Neural cell (in vitro differentiated cells): ENCODE results near the gene AIFM2. TPM values are rescaled to one million over a fixed set of nuclear protein-coding genes. Genes with fewer than 3 reads are reported as not detected.

Source experiments
- H2AFZ ChIP-seq: fragments of 200-600, 300-800 bp; sonication (generic), shearing (Covaris generic); 2 replicates; pipeline ENCODE4 v1.6.0; 2014; ENCODE audit warnings: low read depth, mild to moderate bottlenecking, antibody characterized with exemption, low read length, moderate library complexity
- H3F3A ChIP-seq: fragments of 200-600 bp; shearing (Covaris generic); 2 replicates; pipeline ENCODE4 v1.6.1; 2016; ENCODE audit warnings: mild to moderate bottlenecking, moderate library complexity, mixed read lengths, antibody characterized with exemption, low read length; ENCODE audit not compliant: insufficient read depth, poor library complexity, severe bottlenecking
- H3K27ac ChIP-seq: fragments of 200-600, 300-800 bp; sonication (generic), shearing (Covaris generic); 2 replicates; pipeline ENCODE4 v1.5.1; 2014; ENCODE audit warnings: mild to moderate bottlenecking, low read length, moderate library complexity
- H3K27me3 ChIP-seq: fragments of 300-800, 200-600 bp; sonication (generic), shearing (Covaris generic); 2 replicates; pipeline ENCODE4 v1.6.0; 2014; ENCODE audit warnings: mild to moderate bottlenecking, low read depth, low read length, moderate library complexity; ENCODE audit not compliant: insufficient read depth
- H3K36me3 ChIP-seq: fragments of 300-800, 200-600 bp; sonication (generic), shearing (Covaris generic); 2 replicates; pipeline ENCODE4 v1.5.1; 2014; ENCODE audit warnings: mild to moderate bottlenecking, antibody characterized with exemption, low read length, moderate library complexity; ENCODE audit not compliant: insufficient read depth
- H3K4me2 ChIP-seq: fragments of 300-800, 200-600 bp; sonication (generic), shearing (Covaris generic); 2 replicates; pipeline ENCODE4 v1.6.0; 2014; ENCODE audit warnings: mild to moderate bottlenecking, low read length
- H3K4me3 ChIP-seq: fragments of 300-800, 200-600 bp; sonication (generic), shearing (Covaris generic); 2 replicates; pipeline ENCODE4 v1.5.1; 2014; ENCODE audit warnings: mild to moderate bottlenecking, low read length, moderate library complexity
- H3K79me2 ChIP-seq: fragments of 200-600 bp; shearing (Covaris generic); replicated peaks from 2 replicates; pipeline ENCODE4 v1.6.0; 2014; ENCODE audit warnings: mild to moderate bottlenecking, low read length, moderate library complexity; ENCODE audit not compliant: insufficient read depth
- H3K9ac ChIP-seq: fragments of 300-800, 200-600 bp; sonication (generic), shearing (Covaris generic); 2 replicates; pipeline ENCODE4 v1.6.1; 2016; ENCODE audit warnings: mild to moderate bottlenecking, low read length, mixed read lengths
- H3K9me2 ChIP-seq: fragments of 200-600 bp; shearing (Covaris generic); 2 replicates; pipeline ENCODE4 v1.6.1; 2016; ENCODE audit warnings: mild to moderate bottlenecking, low read length, mixed read lengths; ENCODE audit not compliant: insufficient read depth
- H3K9me3 ChIP-seq: fragments of 200-600, 300-800 bp; sonication (generic), shearing (Covaris generic); 2 replicates; pipeline ENCODE4 v1.6.1; 2016; ENCODE audit warnings: mild to moderate bottlenecking, mixed run types, low read length, moderate library complexity, mixed read lengths
- H4K20me1 ChIP-seq: fragments of 200-600 bp; shearing (Covaris generic); 2 replicates; pipeline ENCODE4 v1.6.1; 2016; ENCODE audit warnings: mild to moderate bottlenecking, mixed run types; ENCODE audit not compliant: insufficient read depth
- EP300 ChIP-seq: fragments of 450-650 bp; conservative IDR thresholded peaks from 2 replicates; pipeline ENCODE4 v1.6.1; 2014; ENCODE audit warnings: antibody characterized with exemption, mild to moderate bottlenecking, moderate library complexity; ENCODE audit not compliant: poor library complexity, severe bottlenecking
- EZH2 ChIP-seq: fragments of 200-600, 300-800 bp; shearing (Covaris generic), sonication (generic); IDR thresholded peaks from 2 replicates; pipeline ENCODE4 v1.6.1; 2014; ENCODE audit warnings: antibody characterized with exemption, low read length, borderline replicate concordance, mild to moderate bottlenecking; ENCODE audit not compliant: insufficient read depth, poor library complexity, severe bottlenecking
- MXI1 ChIP-seq: fragments of 450-650 bp; conservative IDR thresholded peaks from 2 replicates; pipeline ENCODE4 v1.6.1; 2014; ENCODE audit warnings: antibody characterized with exemption, mild to moderate bottlenecking; ENCODE audit not compliant: poor library complexity, severe bottlenecking
- POLR2AphosphoS5 ChIP-seq: IDR thresholded peaks from 2 replicates; pipeline ENCODE4 v1.6.1; 2012
- RAD21 ChIP-seq: fragments of 450-650 bp; conservative IDR thresholded peaks from 2 replicates; pipeline ENCODE4 v1.6.1; 2014; ENCODE audit warnings: antibody characterized with exemption, mild to moderate bottlenecking, moderate library complexity
- REST ChIP-seq: IDR thresholded peaks from 2 replicates; pipeline ENCODE4 v1.6.1; 2012; ENCODE audit warnings: borderline replicate concordance
- SMC3 ChIP-seq: fragments of 450-650 bp; conservative IDR thresholded peaks from 2 replicates; pipeline ENCODE4 v1.6.1; 2014; ENCODE audit warnings: antibody characterized with exemption, mild to moderate bottlenecking, moderate library complexity; ENCODE audit not compliant: poor library complexity
- TAF1 ChIP-seq: IDR thresholded peaks from 2 replicates; pipeline ENCODE4 v1.6.1; 2012; ENCODE audit warnings: low read depth
- polyA plus RNA-seq: library from polyadenylated mRNA; depleted of rRNA; stranded (reverse); fragments of >200 nt; gene quantifications from 2 replicates; pipeline ENCODE4 v1.2.3, GENCODE V29; 2014
- TF ChIP-seq, protein P1 (sequence below): fragments of 450-650 bp; IDR thresholded peaks from 2 replicates; pipeline ENCODE4 v1.5.1; 2014; ENCODE audit warnings: antibody characterized with exemption, mild to moderate bottlenecking, moderate library complexity; ENCODE audit not compliant: poor library complexity, severe bottlenecking

The AIFM2 gene
- polyA plus RNA-seq, 1 donor from 2014 or later: 0.78 TPM

GRCh38 chr10:70166394-70166793 is 33.8 kb upstream of the AIFM2 start:
- Histone ChIP-seq H3K4me2 (no peak overlapping the region), H3K36me3 (no peaks in the 10 kb centered on the region), H3K27ac (no peak overlapping the region), H3K9me3 (no peaks in the 10 kb centered on the region), H3K9me2 (no peaks in the 10 kb centered on the region), H3F3A (no peaks in the 10 kb centered on the region), H3K9ac (no peak overlapping the region), H3K4me3 (no peak overlapping the region), H2AFZ (no peak overlapping the region), H4K20me1 (no peaks in the 10 kb centered on the region), H3K79me2 (peaks cover 71% of the 10 kb centered on the region), H3K27me3 (no peaks in the 10 kb centered on the region)
- TF ChIP-seq MXI1: no peak
- no peak for TF ChIP-seq RAD21
- no peak for TF ChIP-seq EP300
- TF ChIP-seq SMC3: no peak
- TF ChIP-seq EZH2: no peak
- TF ChIP-seq TAF1: no peak
- no peak for TF ChIP-seq POLR2AphosphoS5
- no peak for TF ChIP-seq REST
- TF ChIP-seq, protein P1, sequence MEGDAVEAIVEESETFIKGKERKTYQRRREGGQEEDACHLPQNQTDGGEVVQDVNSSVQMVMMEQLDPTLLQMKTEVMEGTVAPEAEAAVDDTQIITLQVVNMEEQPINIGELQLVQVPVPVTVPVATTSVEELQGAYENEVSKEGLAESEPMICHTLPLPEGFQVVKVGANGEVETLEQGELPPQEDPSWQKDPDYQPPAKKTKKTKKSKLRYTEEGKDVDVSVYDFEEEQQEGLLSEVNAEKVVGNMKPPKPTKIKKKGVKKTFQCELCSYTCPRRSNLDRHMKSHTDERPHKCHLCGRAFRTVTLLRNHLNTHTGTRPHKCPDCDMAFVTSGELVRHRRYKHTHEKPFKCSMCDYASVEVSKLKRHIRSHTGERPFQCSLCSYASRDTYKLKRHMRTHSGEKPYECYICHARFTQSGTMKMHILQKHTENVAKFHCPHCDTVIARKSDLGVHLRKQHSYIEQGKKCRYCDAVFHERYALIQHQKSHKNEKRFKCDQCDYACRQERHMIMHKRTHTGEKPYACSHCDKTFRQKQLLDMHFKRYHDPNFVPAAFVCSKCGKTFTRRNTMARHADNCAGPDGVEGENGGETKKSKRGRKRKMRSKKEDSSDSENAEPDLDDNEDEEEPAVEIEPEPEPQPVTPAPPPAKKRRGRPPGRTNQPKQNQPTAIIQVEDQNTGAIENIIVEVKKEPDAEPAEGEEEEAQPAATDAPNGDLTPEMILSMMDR: no peak

GRCh38 chr10:70164163-70164562 is 31.5 kb upstream of the AIFM2 start:
- no peak overlapping the region for H3K27ac ChIP-seq
- H3K9ac ChIP-seq: no peak overlapping the region
- peaks cover 81% of the 10 kb centered on the region for H3K79me2 ChIP-seq
- no peak overlapping the region for H2AFZ ChIP-seq
- TF ChIP-seq MXI1 (no peak), EZH2 (no peak), TAF1 (no peak), RAD21 (no peak), EP300 (no peak), SMC3 (no peak), REST (no peak), POLR2AphosphoS5 (no peak)
- TF ChIP-seq, protein P1: no peak
- H3K36me3 ChIP-seq: no peaks in the 10 kb centered on the region
- H3F3A ChIP-seq: no peaks in the 10 kb centered on the region
- H3K4me2 ChIP-seq: no peak overlapping the region
- no peaks in the 10 kb centered on the region for H3K9me3 ChIP-seq
- no peak overlapping the region for H3K4me3 ChIP-seq
- H3K27me3 ChIP-seq: no peaks in the 10 kb centered on the region
- H3K9me2 ChIP-seq: no peaks in the 10 kb centered on the region
- no peaks in the 10 kb centered on the region for H4K20me1 ChIP-seq
